Activated gamma-delta T cell treated with Interleukin-2 at 50 U/mL for 16 hours (primary cell): ENCODE measurements around the gene STAT6.

Source experiments
- DNase-seq: peaks from one replicate; pipeline ENCODE4 v3.0.0-alpha.2; 2020

The STAT6 gene

DNA sequence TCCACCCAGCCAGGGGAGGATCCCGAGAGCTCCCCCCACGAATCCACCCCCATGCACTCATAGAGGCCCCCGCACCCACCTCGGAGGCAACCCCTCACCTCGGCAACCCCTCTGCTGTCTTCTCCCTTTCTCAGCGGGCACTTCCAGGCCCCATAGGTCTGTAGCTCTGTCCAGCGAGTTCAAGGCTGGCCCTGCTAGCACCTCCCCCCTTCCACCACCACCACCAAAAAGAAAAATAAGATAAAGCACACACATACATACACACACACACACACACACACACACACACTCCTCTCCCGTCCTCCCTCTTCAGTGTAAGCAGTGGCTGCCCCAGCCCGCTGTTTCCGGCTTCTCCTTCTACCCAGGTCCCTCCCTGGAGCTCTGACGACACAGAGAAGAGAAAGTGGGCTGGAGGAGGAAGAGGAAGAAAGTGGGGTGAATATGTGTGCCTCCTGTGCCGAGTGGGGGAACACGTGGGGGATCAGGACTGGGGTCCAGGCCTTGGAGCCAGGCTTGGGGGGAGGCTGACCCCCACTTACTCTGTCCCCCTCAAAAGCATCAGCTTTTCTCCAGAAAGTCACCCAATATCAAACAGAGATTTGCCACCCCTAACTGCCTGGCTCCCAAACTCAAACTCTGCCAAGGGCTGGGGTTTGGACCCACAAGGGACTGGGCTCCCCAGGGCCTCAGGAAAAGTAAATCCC lies at the start of gene STAT6:
STAT6 (minus strand) TSS at position 332 of the 704 bp plus-strand sequence. CDS start 3,084 bp downstream, outside the sequence.
- DNase-seq: peak; percentile 77

GRCh38 chr12:57160741-57161140 lies 49.6 kb upstream of the STAT6 start:
- DNase-seq: no peak

GRCh38 chr12:57160040-57160439 lies 48.9 kb upstream of the STAT6 start:
- no peak for DNase-seq

GRCh38 chr12:57159311-57159710 lies 48.1 kb upstream of the STAT6 start:
- no peak for DNase-seq

GRCh38 chr12:57158665-57159064 lies 47.5 kb upstream of the STAT6 start:
- no peak for DNase-seq

- no peak for DNase-seq
Observed at GRCh38 chr12:57158186-57158585, 47.0 kb upstream of the STAT6 start.

DNA sequence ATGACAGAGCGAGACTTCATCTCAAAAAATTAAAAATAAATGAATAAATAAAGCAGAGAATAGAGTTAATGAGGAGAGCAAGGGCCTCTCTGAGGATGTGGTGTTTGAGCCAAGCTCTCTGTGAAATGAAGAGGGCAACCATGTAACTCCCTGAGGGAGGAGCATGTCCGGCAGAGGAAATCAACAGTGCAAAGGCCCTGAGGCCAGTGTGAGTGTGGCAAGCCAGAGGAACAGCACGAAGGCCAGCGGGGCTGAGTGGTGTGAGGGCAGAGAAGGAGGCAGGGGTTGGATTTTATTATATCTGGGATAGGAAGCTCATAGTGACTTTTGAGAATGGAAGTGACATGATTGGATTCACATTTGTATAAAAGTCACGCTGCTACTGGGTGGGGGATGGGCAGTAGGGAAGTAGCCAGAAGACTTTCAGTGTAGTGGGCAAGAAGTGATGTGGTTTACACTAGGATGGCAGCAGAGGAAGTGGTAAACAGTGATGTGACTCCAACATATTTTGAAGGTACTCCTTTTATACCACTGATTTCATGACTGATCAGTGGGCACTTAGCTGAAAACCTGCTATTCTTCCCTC lies 46.5 kb upstream of the STAT6 start:
- no peak for DNase-seq

- no peak for DNase-seq
Observed at GRCh38 chr12:57156701-57157403, 45.7 kb upstream of the STAT6 start.

- DNase-seq: no peak
Observed at GRCh38 chr12:57154804-57155434, 43.8 kb upstream of the STAT6 start.

- DNase-seq: no peak
Observed at GRCh38 chr12:57154076-57154475, 42.9 kb upstream of the STAT6 start.

- no peak for DNase-seq
Observed at GRCh38 chr12:57153415-57153997, 42.3 kb upstream of the STAT6 start.

GRCh38 chr12:57152639-57153038 lies 41.5 kb upstream of the STAT6 start:
- no peak for DNase-seq

DNA sequence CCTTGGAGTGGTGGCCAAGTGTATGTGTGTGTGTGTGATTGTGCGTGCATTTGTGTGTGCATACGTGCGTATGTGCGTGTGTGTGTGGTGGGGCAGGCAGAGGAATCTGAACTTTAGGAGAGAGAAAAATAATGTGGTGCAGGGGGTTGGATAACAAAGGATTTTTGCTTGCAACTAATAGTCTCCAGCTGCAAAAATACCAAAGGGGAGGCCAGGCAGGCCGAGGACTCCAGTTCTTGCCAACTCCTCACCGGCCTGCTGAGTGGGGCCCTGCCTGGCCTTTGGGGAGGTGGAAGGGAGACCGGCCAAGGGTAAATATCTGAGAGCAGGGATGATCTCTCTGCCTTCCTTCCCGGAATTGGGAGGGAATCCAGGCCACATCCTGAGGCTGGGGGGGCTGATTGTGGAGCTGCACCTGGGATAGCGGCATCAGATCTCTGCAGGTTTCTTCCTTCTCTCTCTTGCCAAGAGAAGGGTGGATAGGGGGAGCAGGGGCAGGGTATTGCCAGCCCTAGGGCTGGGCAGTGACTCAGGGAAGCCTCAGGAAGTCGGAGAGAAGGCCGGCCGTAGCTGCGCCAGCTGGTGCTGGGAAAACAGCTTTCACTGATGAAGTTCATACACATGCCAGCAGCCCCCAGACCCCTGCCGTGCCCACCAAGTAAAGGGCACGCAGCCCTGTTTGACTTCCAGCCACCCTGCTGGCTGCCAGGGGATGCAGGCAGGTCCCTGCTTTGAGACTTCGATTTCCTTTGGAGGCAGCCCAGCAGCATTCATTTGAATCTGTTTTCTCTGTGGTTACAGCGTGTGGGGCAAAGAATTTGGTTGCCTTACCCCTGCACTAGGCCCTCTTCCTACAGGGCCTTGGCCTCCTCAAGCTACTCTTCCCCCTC lies 40.8 kb upstream of the STAT6 start:
- DNase-seq: no peak

- no peak for DNase-seq
Observed at GRCh38 chr12:57150400-57151000, 39.3 kb upstream of the STAT6 start.

DNA sequence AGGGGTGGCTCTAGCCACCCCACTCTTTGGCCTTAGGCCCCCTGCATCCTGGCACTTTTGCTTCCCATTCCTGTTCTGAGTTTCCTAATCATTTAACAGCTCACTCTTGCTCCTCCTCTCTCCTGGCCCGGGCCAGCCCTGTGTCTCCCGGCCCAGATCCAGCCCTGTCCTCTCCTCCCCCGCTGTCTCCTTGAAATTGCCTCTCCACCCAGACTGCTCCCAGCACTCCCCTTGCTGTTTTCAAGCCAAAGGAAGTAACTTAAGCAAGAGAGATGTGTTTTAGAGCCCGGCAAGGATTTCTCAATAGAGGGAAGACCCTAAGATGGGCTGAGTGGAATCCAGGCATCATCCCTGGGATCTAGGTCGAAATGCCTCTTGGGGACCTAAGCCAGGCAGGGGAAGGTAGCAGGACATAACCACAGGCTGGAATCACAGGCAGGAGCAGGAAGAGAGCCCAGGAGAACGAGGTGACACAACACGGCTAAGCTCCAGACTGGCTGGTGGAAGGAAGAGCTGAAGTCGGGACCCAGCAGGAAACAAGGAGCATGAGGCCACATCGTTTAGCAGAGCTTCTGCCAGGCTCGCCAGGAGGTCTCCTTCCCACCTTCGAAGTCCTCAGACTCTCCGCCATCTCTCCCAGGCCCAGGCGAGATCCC lies 38.2 kb upstream of the STAT6 start:
- no peak for DNase-seq

GRCh38 chr12:57148469-57149244 lies 37.5 kb upstream of the STAT6 start:
- no peak for DNase-seq

GRCh38 chr12:57146961-57147944 lies 36.1 kb upstream of the STAT6 start, which contains the start of gene LRP1-AS:
Gene LRP1-AS, minus strand, starts transcription at chr12:57147619.
- DNase-seq: no peak

DNA sequence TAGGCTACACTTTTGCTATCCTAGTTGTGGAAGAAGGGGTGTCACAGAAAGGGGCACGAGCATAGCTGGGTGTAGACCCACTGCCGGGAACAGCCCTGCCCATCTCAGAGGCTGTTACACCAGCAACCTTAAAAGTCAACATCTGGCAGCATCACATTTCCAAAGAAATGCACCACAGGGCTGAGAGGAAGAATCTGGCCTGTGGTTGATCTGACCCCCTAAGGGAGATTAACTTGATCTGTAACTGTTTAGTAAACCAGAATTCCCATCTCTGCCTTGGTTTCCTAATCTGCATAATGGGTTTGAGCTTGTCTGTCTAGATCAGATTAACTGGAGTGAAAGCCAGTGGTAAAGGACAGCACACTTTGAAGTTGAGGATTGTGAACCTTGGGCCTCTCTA lies 34.9 kb upstream of the STAT6 start:
- no peak for DNase-seq

DNA sequence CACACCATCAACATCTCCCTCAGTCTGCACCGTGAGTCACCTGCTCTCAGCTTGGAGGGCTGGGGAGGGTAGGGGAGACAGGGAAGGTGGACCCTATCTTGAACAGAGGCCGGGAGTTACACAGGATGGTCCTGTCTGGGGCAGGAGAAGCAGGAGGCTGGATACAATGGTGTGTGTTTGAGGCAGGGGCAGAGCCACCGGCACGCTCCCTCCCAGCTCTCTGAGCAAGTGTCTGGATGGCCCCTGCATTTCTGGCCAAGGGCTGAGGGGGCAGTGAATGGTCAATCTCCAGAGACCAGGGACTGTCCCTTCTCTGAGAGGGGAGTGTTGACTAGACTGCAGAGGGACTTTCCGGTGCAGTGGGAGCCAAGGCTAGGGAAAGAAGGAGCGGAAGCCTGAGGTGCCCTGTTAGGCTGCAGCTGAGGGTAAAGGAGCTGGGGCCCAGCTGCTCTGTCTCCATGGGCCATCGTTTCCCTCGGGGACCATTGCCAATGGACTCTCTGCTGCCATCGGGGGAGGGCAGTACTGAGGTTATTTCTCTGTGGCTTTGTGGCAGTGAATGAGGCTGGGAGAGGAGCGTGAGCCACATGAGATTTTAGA lies 34.4 kb upstream of the STAT6 start:
- no peak for DNase-seq
